Tibial nerve (tissue), 3 donors: ENCODE results near the gene GRM1.

ENCODE experiments used
- POLR2A ChIP-seq, 2 donors: fragments of 450-650 bp; IDR thresholded peaks; one replicate each; pipeline ENCODE4 v1.6.1; 2017; ENCODE audit warnings: antibody characterized with exemption in 2 of 2, mild to moderate bottlenecking in 2 of 2, moderate library complexity in 2 of 2
- TF ChIP-seq, protein P1 (sequence below), 5 experiments: fragments of 200-600 bp in 3 of 5; fragments of 450-650 bp in 2 of 5; sonication (generic) in 3 of 5; IDR thresholded peaks; one replicate each; pipeline ENCODE4 v1.5.1; 2016 to 2019; ENCODE audit warnings: antibody characterized with exemption in 5 of 5, mild to moderate bottlenecking in 3 of 5, moderate library complexity in 2 of 5

GRCh38 chr6:146481527-146481926, 452.7 kb downstream of the GRM1 start:
- no peak for TF ChIP-seq POLR2A (IDR thresholded peaks at IDR 0.05)
- TF ChIP-seq, protein P1, sequence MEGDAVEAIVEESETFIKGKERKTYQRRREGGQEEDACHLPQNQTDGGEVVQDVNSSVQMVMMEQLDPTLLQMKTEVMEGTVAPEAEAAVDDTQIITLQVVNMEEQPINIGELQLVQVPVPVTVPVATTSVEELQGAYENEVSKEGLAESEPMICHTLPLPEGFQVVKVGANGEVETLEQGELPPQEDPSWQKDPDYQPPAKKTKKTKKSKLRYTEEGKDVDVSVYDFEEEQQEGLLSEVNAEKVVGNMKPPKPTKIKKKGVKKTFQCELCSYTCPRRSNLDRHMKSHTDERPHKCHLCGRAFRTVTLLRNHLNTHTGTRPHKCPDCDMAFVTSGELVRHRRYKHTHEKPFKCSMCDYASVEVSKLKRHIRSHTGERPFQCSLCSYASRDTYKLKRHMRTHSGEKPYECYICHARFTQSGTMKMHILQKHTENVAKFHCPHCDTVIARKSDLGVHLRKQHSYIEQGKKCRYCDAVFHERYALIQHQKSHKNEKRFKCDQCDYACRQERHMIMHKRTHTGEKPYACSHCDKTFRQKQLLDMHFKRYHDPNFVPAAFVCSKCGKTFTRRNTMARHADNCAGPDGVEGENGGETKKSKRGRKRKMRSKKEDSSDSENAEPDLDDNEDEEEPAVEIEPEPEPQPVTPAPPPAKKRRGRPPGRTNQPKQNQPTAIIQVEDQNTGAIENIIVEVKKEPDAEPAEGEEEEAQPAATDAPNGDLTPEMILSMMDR (IDR thresholded peaks at IDR 0.05) = no peak
